ENCODE results near the gene MMAB.

The MMAB gene

GRCh38 chr12:109596418-109597244, 23.3 kb upstream of the MMAB start:
- no peak for TF ChIP-seq ZFX (IDR thresholded peaks at IDR 0.05)
- TF ChIP-seq, protein P1, sequence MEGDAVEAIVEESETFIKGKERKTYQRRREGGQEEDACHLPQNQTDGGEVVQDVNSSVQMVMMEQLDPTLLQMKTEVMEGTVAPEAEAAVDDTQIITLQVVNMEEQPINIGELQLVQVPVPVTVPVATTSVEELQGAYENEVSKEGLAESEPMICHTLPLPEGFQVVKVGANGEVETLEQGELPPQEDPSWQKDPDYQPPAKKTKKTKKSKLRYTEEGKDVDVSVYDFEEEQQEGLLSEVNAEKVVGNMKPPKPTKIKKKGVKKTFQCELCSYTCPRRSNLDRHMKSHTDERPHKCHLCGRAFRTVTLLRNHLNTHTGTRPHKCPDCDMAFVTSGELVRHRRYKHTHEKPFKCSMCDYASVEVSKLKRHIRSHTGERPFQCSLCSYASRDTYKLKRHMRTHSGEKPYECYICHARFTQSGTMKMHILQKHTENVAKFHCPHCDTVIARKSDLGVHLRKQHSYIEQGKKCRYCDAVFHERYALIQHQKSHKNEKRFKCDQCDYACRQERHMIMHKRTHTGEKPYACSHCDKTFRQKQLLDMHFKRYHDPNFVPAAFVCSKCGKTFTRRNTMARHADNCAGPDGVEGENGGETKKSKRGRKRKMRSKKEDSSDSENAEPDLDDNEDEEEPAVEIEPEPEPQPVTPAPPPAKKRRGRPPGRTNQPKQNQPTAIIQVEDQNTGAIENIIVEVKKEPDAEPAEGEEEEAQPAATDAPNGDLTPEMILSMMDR (conservative IDR thresholded peaks at IDR 0.05): no peak

DNA sequence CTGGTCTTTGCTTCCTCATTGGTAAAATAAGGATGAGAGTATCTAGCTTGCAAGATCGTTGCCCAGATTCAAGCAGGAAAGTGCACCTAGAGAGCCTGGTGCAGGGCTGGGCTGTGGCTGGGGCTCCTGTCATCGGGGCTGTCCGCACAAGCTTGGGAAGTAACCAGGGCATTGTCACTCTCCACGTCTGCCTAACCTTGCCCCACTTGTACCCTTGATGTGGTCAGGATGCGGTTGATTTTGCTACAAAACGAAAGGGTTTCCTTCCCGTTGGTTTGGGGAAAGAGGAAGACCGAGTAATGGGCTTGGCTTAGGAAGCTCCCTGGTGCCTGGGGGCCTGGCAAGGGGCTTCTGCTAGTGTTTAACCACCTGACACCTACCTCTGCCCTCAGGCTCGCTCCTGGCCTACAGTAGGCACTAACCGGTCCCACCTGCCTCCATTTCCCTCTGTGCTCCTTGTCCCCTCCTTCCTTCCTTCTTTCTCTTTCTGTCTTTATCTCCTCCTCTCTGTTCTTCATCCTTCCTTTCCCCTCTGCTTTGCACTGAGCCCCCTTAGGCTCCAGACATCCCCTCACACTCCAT, 22.1 kb upstream of the MMAB start:
- TF ChIP-seq, protein P1 (conservative IDR thresholded peaks at IDR 0.05): no peak
- no peak for TF ChIP-seq ZFX (IDR thresholded peaks at IDR 0.05)
- H3K27ac ChIP-seq: no peak overlapping the region

More at GRCh38 chr12:109596418-109597244, 23.3 kb upstream of the MMAB start:
- H3K27ac ChIP-seq: no peak overlapping the region

DNA sequence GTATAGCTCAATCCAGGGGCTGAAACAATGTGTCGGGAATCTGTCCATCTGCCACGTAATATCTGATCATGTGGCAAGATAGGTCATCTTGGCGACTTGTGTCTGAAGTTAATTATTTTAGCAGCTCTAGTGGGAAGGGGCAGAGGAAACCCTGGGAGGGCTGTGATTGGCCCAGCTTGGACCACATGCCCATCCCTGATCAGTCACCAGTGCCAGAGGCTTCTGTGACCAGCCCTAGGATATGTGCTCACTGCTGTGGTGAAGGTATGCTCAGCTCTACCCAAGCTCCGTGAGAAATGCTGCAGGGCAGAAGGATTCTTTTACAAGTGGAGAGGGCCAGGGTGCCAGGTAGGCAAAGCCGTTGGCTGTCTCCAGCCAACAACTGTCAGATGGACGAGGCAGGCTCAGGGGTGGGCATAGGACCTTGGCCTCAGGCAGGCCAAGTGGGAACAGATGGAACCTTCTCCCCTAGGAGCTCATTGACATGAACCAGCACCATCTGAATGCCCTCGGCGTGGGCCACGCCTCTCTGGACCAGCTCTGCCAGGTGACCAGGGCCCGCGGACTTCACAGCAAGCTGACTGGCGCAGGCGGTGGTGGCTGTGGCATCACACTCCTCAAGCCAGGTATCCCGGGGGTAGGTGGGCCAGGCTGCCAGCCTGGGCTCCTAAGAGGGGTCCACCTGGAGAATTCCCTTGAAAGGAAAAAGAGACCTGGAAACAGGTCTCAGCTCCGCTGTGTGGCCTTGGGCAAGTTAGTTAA, 21.4 kb upstream of the MMAB start:
- H3K27ac ChIP-seq: no peak overlapping the region
- TF ChIP-seq, protein P1 (conservative IDR thresholded peaks at IDR 0.05): no peak
- TF ChIP-seq ZFX (IDR thresholded peaks at IDR 0.05): no peak

DNA sequence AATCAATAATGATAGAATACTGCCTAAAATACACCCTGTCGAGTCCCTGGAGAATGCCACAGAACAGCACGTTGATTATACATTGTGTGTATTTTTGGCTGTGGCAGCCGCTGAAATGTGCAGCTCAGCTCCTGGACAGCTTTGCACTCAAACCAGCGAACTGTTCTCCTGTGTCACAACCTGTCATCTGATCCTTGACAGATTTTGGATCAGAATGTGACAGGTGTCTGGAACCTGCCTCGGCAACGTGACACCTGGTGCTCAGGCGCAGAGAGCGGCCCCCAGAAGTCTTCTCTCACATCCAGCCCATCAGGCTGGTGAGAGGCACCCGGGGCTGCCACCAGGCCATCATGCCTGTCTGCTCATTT, 19.6 kb upstream of the MMAB start:
- TF ChIP-seq ZFX (IDR thresholded peaks at IDR 0.05): no peak
- TF ChIP-seq, protein P1 (conservative IDR thresholded peaks at IDR 0.05): no peak
- no peak overlapping the region for H3K27ac ChIP-seq

DNA sequence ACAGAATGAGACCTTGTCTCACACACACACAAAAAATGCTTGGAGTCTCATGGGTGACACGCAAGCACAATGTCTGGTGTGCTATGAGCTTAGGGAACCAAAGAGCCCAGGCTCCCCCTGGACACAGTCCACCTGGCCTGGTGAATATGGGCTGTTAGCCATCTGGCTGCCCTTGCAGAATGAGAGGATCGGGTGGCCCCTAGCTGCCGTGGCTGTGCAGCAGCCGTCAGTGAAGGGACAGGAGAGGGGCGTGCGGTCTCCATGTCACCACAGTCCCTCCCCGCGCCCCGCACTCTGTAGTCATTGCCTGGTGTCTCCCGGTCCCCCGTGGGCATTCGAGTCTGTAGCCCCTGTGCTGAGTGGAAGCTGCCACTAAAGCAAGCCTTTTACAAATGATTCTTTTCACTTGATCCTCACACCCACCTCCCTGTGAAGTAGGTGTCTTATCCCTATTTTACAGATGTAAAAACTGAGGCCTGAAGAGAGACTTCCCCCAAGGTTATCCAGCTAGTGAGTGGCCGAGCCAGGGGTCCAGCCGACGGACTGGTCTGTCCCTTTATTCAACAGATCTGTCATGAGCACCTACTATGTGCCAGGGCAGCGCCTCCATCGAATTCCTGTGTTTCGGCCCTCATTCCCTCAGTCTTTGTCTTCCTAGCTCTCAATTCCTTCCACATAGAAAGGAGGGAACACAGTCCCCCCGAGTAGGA, 19.0 kb upstream of the MMAB start:
- no peak for TF ChIP-seq ZFX (IDR thresholded peaks at IDR 0.05)
- TF ChIP-seq, protein P1 (conservative IDR thresholded peaks at IDR 0.05): no peak
- H3K27ac ChIP-seq: no peak overlapping the region

DNA sequence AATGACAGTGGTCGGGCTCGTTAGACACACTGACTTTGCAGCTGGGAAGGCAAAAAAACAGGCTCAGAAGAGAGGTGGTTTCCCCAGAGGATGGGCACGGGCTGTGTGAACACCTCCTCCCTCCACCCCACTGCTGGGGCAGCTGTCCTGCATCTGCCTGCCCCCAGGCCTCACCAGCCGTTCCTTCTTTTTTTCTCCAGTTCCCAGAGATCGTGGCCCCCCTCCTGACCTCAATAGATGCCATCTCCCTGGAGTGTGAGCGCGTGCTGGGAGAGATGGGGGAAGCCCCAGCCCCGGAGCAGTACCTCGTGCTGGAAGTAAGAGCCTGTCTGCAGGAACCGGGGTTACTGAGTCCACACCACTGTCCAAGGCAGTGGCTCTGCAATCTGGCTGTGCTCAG, 17.7 kb upstream of the MMAB start:
- TF ChIP-seq, protein P1 (conservative IDR thresholded peaks at IDR 0.05): no peak
- TF ChIP-seq ZFX (IDR thresholded peaks at IDR 0.05): no peak
- no peak overlapping the region for H3K27ac ChIP-seq
